Neural cell (in vitro differentiated cells): ENCODE results near the gene TNFSF15. TPM values are rescaled to one million over a fixed set of nuclear protein-coding genes. Genes with fewer than 3 reads are reported as not detected.

Source experiments
- H2AFZ ChIP-seq: fragments of 200-600, 300-800 bp; sonication (generic), shearing (Covaris generic); 2 replicates; pipeline ENCODE4 v1.6.0; 2014; ENCODE audit warnings: low read depth, mild to moderate bottlenecking, antibody characterized with exemption, low read length, moderate library complexity
- H3F3A ChIP-seq: fragments of 200-600 bp; shearing (Covaris generic); 2 replicates; pipeline ENCODE4 v1.6.1; 2016; ENCODE audit warnings: mild to moderate bottlenecking, moderate library complexity, mixed read lengths, antibody characterized with exemption, low read length; ENCODE audit not compliant: insufficient read depth, poor library complexity, severe bottlenecking
- H3K27ac ChIP-seq: fragments of 200-600, 300-800 bp; sonication (generic), shearing (Covaris generic); 2 replicates; pipeline ENCODE4 v1.5.1; 2014; ENCODE audit warnings: mild to moderate bottlenecking, low read length, moderate library complexity
- H3K27me3 ChIP-seq: fragments of 300-800, 200-600 bp; sonication (generic), shearing (Covaris generic); 2 replicates; pipeline ENCODE4 v1.6.0; 2014; ENCODE audit warnings: mild to moderate bottlenecking, low read depth, low read length, moderate library complexity; ENCODE audit not compliant: insufficient read depth
- H3K36me3 ChIP-seq: fragments of 300-800, 200-600 bp; sonication (generic), shearing (Covaris generic); 2 replicates; pipeline ENCODE4 v1.5.1; 2014; ENCODE audit warnings: mild to moderate bottlenecking, antibody characterized with exemption, low read length, moderate library complexity; ENCODE audit not compliant: insufficient read depth
- H3K4me2 ChIP-seq: fragments of 300-800, 200-600 bp; sonication (generic), shearing (Covaris generic); 2 replicates; pipeline ENCODE4 v1.6.0; 2014; ENCODE audit warnings: mild to moderate bottlenecking, low read length
- H3K4me3 ChIP-seq: fragments of 300-800, 200-600 bp; sonication (generic), shearing (Covaris generic); 2 replicates; pipeline ENCODE4 v1.5.1; 2014; ENCODE audit warnings: mild to moderate bottlenecking, low read length, moderate library complexity
- H3K79me2 ChIP-seq: fragments of 200-600 bp; shearing (Covaris generic); replicated peaks from 2 replicates; pipeline ENCODE4 v1.6.0; 2014; ENCODE audit warnings: mild to moderate bottlenecking, low read length, moderate library complexity; ENCODE audit not compliant: insufficient read depth
- H3K9ac ChIP-seq: fragments of 300-800, 200-600 bp; sonication (generic), shearing (Covaris generic); 2 replicates; pipeline ENCODE4 v1.6.1; 2016; ENCODE audit warnings: mild to moderate bottlenecking, low read length, mixed read lengths
- H3K9me2 ChIP-seq: fragments of 200-600 bp; shearing (Covaris generic); 2 replicates; pipeline ENCODE4 v1.6.1; 2016; ENCODE audit warnings: mild to moderate bottlenecking, low read length, mixed read lengths; ENCODE audit not compliant: insufficient read depth
- H3K9me3 ChIP-seq: fragments of 200-600, 300-800 bp; sonication (generic), shearing (Covaris generic); 2 replicates; pipeline ENCODE4 v1.6.1; 2016; ENCODE audit warnings: mild to moderate bottlenecking, mixed run types, low read length, moderate library complexity, mixed read lengths
- H4K20me1 ChIP-seq: fragments of 200-600 bp; shearing (Covaris generic); 2 replicates; pipeline ENCODE4 v1.6.1; 2016; ENCODE audit warnings: mild to moderate bottlenecking, mixed run types; ENCODE audit not compliant: insufficient read depth
- EP300 ChIP-seq: fragments of 450-650 bp; conservative IDR thresholded peaks from 2 replicates; pipeline ENCODE4 v1.6.1; 2014; ENCODE audit warnings: antibody characterized with exemption, mild to moderate bottlenecking, moderate library complexity; ENCODE audit not compliant: poor library complexity, severe bottlenecking
- EZH2 ChIP-seq: fragments of 200-600, 300-800 bp; shearing (Covaris generic), sonication (generic); IDR thresholded peaks from 2 replicates; pipeline ENCODE4 v1.6.1; 2014; ENCODE audit warnings: antibody characterized with exemption, low read length, borderline replicate concordance, mild to moderate bottlenecking; ENCODE audit not compliant: insufficient read depth, poor library complexity, severe bottlenecking
- MXI1 ChIP-seq: fragments of 450-650 bp; conservative IDR thresholded peaks from 2 replicates; pipeline ENCODE4 v1.6.1; 2014; ENCODE audit warnings: antibody characterized with exemption, mild to moderate bottlenecking; ENCODE audit not compliant: poor library complexity, severe bottlenecking
- POLR2AphosphoS5 ChIP-seq: IDR thresholded peaks from 2 replicates; pipeline ENCODE4 v1.6.1; 2012
- RAD21 ChIP-seq: fragments of 450-650 bp; conservative IDR thresholded peaks from 2 replicates; pipeline ENCODE4 v1.6.1; 2014; ENCODE audit warnings: antibody characterized with exemption, mild to moderate bottlenecking, moderate library complexity
- REST ChIP-seq: IDR thresholded peaks from 2 replicates; pipeline ENCODE4 v1.6.1; 2012; ENCODE audit warnings: borderline replicate concordance
- SMC3 ChIP-seq: fragments of 450-650 bp; conservative IDR thresholded peaks from 2 replicates; pipeline ENCODE4 v1.6.1; 2014; ENCODE audit warnings: antibody characterized with exemption, mild to moderate bottlenecking, moderate library complexity; ENCODE audit not compliant: poor library complexity
- TAF1 ChIP-seq: IDR thresholded peaks from 2 replicates; pipeline ENCODE4 v1.6.1; 2012; ENCODE audit warnings: low read depth
- polyA plus RNA-seq: library from polyadenylated mRNA; depleted of rRNA; stranded (reverse); fragments of >200 nt; gene quantifications from 2 replicates; pipeline ENCODE4 v1.2.3, GENCODE V29; 2014
- TF ChIP-seq, protein P1 (sequence below): fragments of 450-650 bp; IDR thresholded peaks from 2 replicates; pipeline ENCODE4 v1.5.1; 2014; ENCODE audit warnings: antibody characterized with exemption, mild to moderate bottlenecking, moderate library complexity; ENCODE audit not compliant: poor library complexity, severe bottlenecking

The TNFSF15 gene
- polyA plus RNA-seq, 1 donor from 2014 or later, result not detected

- H3K4me3 ChIP-seq, result no peak overlapping the region
- no peaks in the 10 kb centered on the region for H3K79me2 ChIP-seq
- H3K36me3 ChIP-seq, result no peaks in the 10 kb centered on the region
- no peaks in the 10 kb centered on the region for H3K9me3 ChIP-seq
- no peak overlapping the region for H3K4me2 ChIP-seq
- H4K20me1 ChIP-seq, result no peaks in the 10 kb centered on the region
- no peak overlapping the region for H3K9ac ChIP-seq
- H3K27ac ChIP-seq, result no peak overlapping the region
- TF ChIP-seq EZH2, result no peak
- TF ChIP-seq TAF1, result no peak
- no peak for TF ChIP-seq POLR2AphosphoS5
- TF ChIP-seq, protein P1, sequence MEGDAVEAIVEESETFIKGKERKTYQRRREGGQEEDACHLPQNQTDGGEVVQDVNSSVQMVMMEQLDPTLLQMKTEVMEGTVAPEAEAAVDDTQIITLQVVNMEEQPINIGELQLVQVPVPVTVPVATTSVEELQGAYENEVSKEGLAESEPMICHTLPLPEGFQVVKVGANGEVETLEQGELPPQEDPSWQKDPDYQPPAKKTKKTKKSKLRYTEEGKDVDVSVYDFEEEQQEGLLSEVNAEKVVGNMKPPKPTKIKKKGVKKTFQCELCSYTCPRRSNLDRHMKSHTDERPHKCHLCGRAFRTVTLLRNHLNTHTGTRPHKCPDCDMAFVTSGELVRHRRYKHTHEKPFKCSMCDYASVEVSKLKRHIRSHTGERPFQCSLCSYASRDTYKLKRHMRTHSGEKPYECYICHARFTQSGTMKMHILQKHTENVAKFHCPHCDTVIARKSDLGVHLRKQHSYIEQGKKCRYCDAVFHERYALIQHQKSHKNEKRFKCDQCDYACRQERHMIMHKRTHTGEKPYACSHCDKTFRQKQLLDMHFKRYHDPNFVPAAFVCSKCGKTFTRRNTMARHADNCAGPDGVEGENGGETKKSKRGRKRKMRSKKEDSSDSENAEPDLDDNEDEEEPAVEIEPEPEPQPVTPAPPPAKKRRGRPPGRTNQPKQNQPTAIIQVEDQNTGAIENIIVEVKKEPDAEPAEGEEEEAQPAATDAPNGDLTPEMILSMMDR, result no peak
- TF ChIP-seq MXI1, result no peak
- TF ChIP-seq REST, result no peak
- TF ChIP-seq SMC3, result no peak
- no peak for TF ChIP-seq RAD21
- TF ChIP-seq EP300, result no peak
- H3K27me3 ChIP-seq, result no peaks in the 10 kb centered on the region
- no peak overlapping the region for H2AFZ ChIP-seq
- no peaks in the 10 kb centered on the region for H3K9me2 ChIP-seq
- H3F3A ChIP-seq, result no peaks in the 10 kb centered on the region
Measured at GRCh38 chr9:114782586-114782985, 23.3 kb downstream of the TNFSF15 start.

- no peaks in the 10 kb centered on the region for H4K20me1 ChIP-seq
- TF ChIP-seq MXI1, result no peak
- TF ChIP-seq, protein P1, result no peak
- TF ChIP-seq RAD21, result no peak
- H2AFZ ChIP-seq, result no peak overlapping the region
- no peak overlapping the region for H3K9ac ChIP-seq
- H3K79me2 ChIP-seq, result no peaks in the 10 kb centered on the region
- no peaks in the 10 kb centered on the region for H3K9me3 ChIP-seq
- H3K4me3 ChIP-seq, result no peak overlapping the region
- no peak overlapping the region for H3K27ac ChIP-seq
- no peaks in the 10 kb centered on the region for H3K27me3 ChIP-seq
- H3K4me2 ChIP-seq, result no peak overlapping the region
- no peaks in the 10 kb centered on the region for H3K36me3 ChIP-seq
- H3K9me2 ChIP-seq, result no peaks in the 10 kb centered on the region
- no peaks in the 10 kb centered on the region for H3F3A ChIP-seq
Measured at GRCh38 chr9:114779352-114779845, 26.4 kb downstream of the TNFSF15 start.
